ENCODE measurements around the gene TNFRSF13B. TPM values are rescaled to one million over a fixed set of nuclear protein-coding genes. Genes with fewer than 3 reads are reported as not detected.

Gene TNFRSF13B
- total RNA-seq, 1 experiment from 2014 or later, result not detected

GRCh38 chr17:16935241-16935663 lies 36.7 kb downstream of the TNFRSF13B start:
- DNase-seq, result no peak
- Histone ChIP-seq H3K79me2 (ENCODE audit: low read depth) (no peaks in the 10 kb centered on the region), H4K20me1 (ENCODE audit: insufficient read depth) (no peaks in the 10 kb centered on the region), H3K4me3 (no peak overlapping the region), H3K9me2 (ENCODE audit: insufficient read depth) (no peaks in the 10 kb centered on the region), H3K4me1 (replicated peaks; ENCODE audit: insufficient read depth) (no peaks in the 10 kb centered on the region), H3K27me3 (ENCODE audit: insufficient read depth, low read depth) (no peaks in the 10 kb centered on the region), H2AFZ (no peak overlapping the region), H3K27ac (no peak overlapping the region), H3F3A (ENCODE audit: insufficient read depth, low read depth) (no peaks in the 10 kb centered on the region), H3K36me3 (ENCODE audit: low read depth) (no peaks in the 10 kb centered on the region), H3K9me3 (ENCODE audit: insufficient read depth, low read depth) (no peaks in the 10 kb centered on the region), H3K4me2 (no peak overlapping the region)
- intact Hi-C loops (cut with micrococcal nuclease; ENCODE audit: unreplicated experiment), result no loop called here
- BruUV-seq (replicated peaks), result no TSS peak
- POLR2A ChIA-PET (ENCODE audit: unreplicated experiment), result no interaction called here
- no peak for TF ChIP-seq EZH2 (IDR thresholded peaks at IDR 0.05; ENCODE audit: low read depth)
- TF ChIP-seq CTCF (conservative IDR thresholded peaks at IDR 0.05), result no peak
- CTCF ChIA-PET, result no interaction called here

GRCh38 chr17:16934836-16935235 lies 37.1 kb downstream of the TNFRSF13B start:
- Histone ChIP-seq H3K27me3 (ENCODE audit: insufficient read depth, low read depth) (no peaks in the 10 kb centered on the region), H3K9me2 (ENCODE audit: insufficient read depth) (no peaks in the 10 kb centered on the region), H3K27ac (no peak overlapping the region), H3K4me3 (no peak overlapping the region), H3F3A (ENCODE audit: insufficient read depth, low read depth) (no peaks in the 10 kb centered on the region), H2AFZ (no peak overlapping the region), H3K9me3 (ENCODE audit: insufficient read depth, low read depth) (no peaks in the 10 kb centered on the region), H3K79me2 (ENCODE audit: low read depth) (no peaks in the 10 kb centered on the region), H3K4me2 (no peak overlapping the region), H3K36me3 (ENCODE audit: low read depth) (no peaks in the 10 kb centered on the region), H3K4me1 (replicated peaks; ENCODE audit: insufficient read depth) (no peaks in the 10 kb centered on the region), H4K20me1 (ENCODE audit: insufficient read depth) (no peaks in the 10 kb centered on the region)
- CTCF ChIA-PET, result no interaction called here
- BruUV-seq (replicated peaks), result no TSS peak
- no peak for TF ChIP-seq EZH2 (IDR thresholded peaks at IDR 0.05; ENCODE audit: low read depth)
- TF ChIP-seq CTCF (conservative IDR thresholded peaks at IDR 0.05), result no peak
- no peak for DNase-seq
- intact Hi-C loops (cut with micrococcal nuclease; ENCODE audit: unreplicated experiment), result no loop called here
- POLR2A ChIA-PET (ENCODE audit: unreplicated experiment), result no interaction called here

- Histone ChIP-seq H2AFZ (no peak overlapping the region), H4K20me1 (ENCODE audit: insufficient read depth) (no peaks in the 10 kb centered on the region), H3F3A (ENCODE audit: insufficient read depth, low read depth) (no peaks in the 10 kb centered on the region), H3K4me3 (no peak overlapping the region), H3K36me3 (ENCODE audit: low read depth) (no peaks in the 10 kb centered on the region), H3K9me2 (ENCODE audit: insufficient read depth) (no peaks in the 10 kb centered on the region), H3K79me2 (ENCODE audit: low read depth) (no peaks in the 10 kb centered on the region), H3K4me1 (replicated peaks; ENCODE audit: insufficient read depth) (no peaks in the 10 kb centered on the region), H3K27ac (no peak overlapping the region), H3K9me3 (ENCODE audit: insufficient read depth, low read depth) (no peaks in the 10 kb centered on the region), H3K27me3 (ENCODE audit: insufficient read depth, low read depth) (no peaks in the 10 kb centered on the region), H3K4me2 (no peak overlapping the region)
- POLR2A ChIA-PET (ENCODE audit: unreplicated experiment), result interaction anchor here (0.7 kb wide), 1 partner anchor 68 kb away, joined by 5 read pairs; no protein-coding TSS in a partner anchor
- TF ChIP-seq CTCF (conservative IDR thresholded peaks at IDR 0.05), result no peak
- TF ChIP-seq EZH2 (IDR thresholded peaks at IDR 0.05; ENCODE audit: low read depth), result no peak
- no peak for DNase-seq
- no TSS peak for BruUV-seq (replicated peaks)
- CTCF ChIA-PET, result no interaction called here
- intact Hi-C loops (cut with micrococcal nuclease; ENCODE audit: unreplicated experiment), result no loop called here
Measured at GRCh38 chr17:16934133-16934795, 37.7 kb downstream of the TNFRSF13B start.
